ENCODE measurements around the gene TAS2R30. TPM values are rescaled to one million over a fixed set of nuclear protein-coding genes. Genes with fewer than 3 reads are reported as not detected.

TAS2R30 gene
- total and polyA plus RNA-seq, 5 donors from 2014 or later, result 7.2 TPM; not detected in 4

DNA sequence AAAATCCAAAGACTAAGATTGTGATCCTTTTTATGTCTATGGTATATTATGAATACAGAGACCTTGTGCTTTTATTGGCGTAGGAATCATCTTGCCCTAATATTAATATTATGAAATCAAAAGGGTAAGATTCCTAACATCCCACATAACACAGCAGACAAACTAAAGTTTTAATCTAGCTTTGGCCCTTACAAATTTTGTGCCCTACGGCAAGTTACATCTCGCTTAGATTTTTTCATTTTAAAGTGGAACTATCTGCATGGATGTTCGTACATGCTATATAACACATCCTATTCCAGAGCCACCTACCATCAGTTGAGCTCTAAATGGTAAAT lies 36.3 kb upstream of the TAS2R30 start:
- peak overlapping the region; percentile 99 for H3K4me3 ChIP-seq (ENCODE audit: low read depth, low read length)

GRCh38 chr12:11166300-11166699 lies 31.9 kb upstream of the TAS2R30 start:
- H3K9me3 Mint-ChIP-seq, result no peaks in the 10 kb centered on the region
- H3K4me1 Mint-ChIP-seq, result peaks cover 46 to 90% (median 65%) of the 10 kb centered on the region in 4 donors
- peak overlapping the region in 1 of 3 donors; percentile 15 for H3K27ac Mint-ChIP-seq
- Histone ChIP-seq H3K4me3 (ENCODE audit: low read depth, low read length) (no peak overlapping the region), H3K4me1 (ENCODE audit: control insufficient read depth, insufficient read depth, low read length, poor library complexity, severe bottlenecking) (peaks cover 26% of the 10 kb centered on the region), H3K27ac (ENCODE audit: insufficient read depth, low read length, poor library complexity, severe bottlenecking) (no peak overlapping the region), H3K36me3 (ENCODE audit: control insufficient read depth, insufficient read depth, low read length) (peaks cover 21% of the 10 kb centered on the region), H3K27me3 (ENCODE audit: control insufficient read depth, insufficient read depth, low read length) (no peaks in the 10 kb centered on the region), H3K9me3 (ENCODE audit: control insufficient read depth in 2 of 2, low read length in 2 of 2) (no peaks in the 10 kb centered on the region)
- H3K27me3 Mint-ChIP-seq, result no peaks in the 10 kb centered on the region
- no peak for DNase-seq
- H3K36me3 Mint-ChIP-seq, result peaks cover 42% of the 10 kb centered on the region
- ATAC-seq (ENCODE audit: low read depth in 2 of 2), result no peak
- peak overlapping the region in 1 of 4 donors; percentile 11 for H3K4me3 Mint-ChIP-seq

More for the DNA sequence above, 36.3 kb upstream of the TAS2R30 start:
- H3K36me3 Mint-ChIP-seq, result peaks cover 31% of the 10 kb centered on the region
- DNase-seq (no peak), ATAC-seq (ENCODE audit: low read depth in 2 of 2) (no peak)
- H3K4me1 ChIP-seq (ENCODE audit: control insufficient read depth, insufficient read depth, low read length, poor library complexity, severe bottlenecking), result peaks cover 36% of the 10 kb centered on the region
- H3K9me3 ChIP-seq (ENCODE audit: control insufficient read depth in 2 of 2, low read length in 2 of 2), result no peaks in the 10 kb centered on the region
- H3K27me3 ChIP-seq (ENCODE audit: control insufficient read depth, insufficient read depth, low read length), result no peaks in the 10 kb centered on the region
- H3K27ac Mint-ChIP-seq, result peak overlapping the region; percentile 57 to 100 (median 98)
- peak overlapping the region; percentile 81 for H3K27ac ChIP-seq (ENCODE audit: insufficient read depth, low read length, poor library complexity, severe bottlenecking)
- H3K4me3 Mint-ChIP-seq, result peak overlapping the region; percentile 93 to 99 (median 98)
- H3K36me3 ChIP-seq (ENCODE audit: control insufficient read depth, insufficient read depth, low read length), result peaks cover 13% of the 10 kb centered on the region
- no peaks in the 10 kb centered on the region for H3K27me3 Mint-ChIP-seq
- no peaks in the 10 kb centered on the region for H3K9me3 Mint-ChIP-seq
- peaks cover 42 to 82% (median 61%) of the 10 kb centered on the region in 4 donors for H3K4me1 Mint-ChIP-seq

DNA sequence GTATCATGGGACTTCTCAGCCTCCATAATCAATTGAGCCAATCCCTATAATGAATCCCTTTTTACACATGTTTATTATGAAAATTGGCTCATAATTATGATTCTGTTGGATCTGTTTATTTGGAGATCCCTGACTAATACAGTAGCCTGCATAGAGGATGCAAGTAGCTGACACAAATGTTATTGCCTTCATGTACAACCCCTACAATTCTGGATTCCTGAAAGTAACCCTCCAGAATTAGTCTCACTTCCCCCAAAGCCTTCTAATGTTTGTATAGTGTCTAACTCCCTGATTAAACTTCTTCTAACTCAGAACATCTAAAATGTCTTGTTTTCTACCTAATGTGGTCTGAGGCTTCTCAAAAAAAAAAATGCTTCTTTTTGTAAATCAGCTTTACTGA lies 29.9 kb upstream of the TAS2R30 start:
- no peaks in the 10 kb centered on the region for H3K9me3 ChIP-seq (ENCODE audit: control insufficient read depth in 2 of 2, low read length in 2 of 2)
- H3K4me1 ChIP-seq (ENCODE audit: control insufficient read depth, insufficient read depth, low read length, poor library complexity, severe bottlenecking), result peaks cover 15% of the 10 kb centered on the region
- no peak overlapping the region for H3K27ac Mint-ChIP-seq
- H3K27me3 ChIP-seq (ENCODE audit: control insufficient read depth, insufficient read depth, low read length), result no peaks in the 10 kb centered on the region
- H3K9me3 Mint-ChIP-seq, result peaks cover 0 to 2% (median 0%) of the 10 kb centered on the region in 7 donors
- peak overlapping the region in 2 of 4 donors; percentile 13 to 37 for H3K4me3 Mint-ChIP-seq
- no peaks in the 10 kb centered on the region for H3K27me3 Mint-ChIP-seq
- H3K27ac ChIP-seq (ENCODE audit: insufficient read depth, low read length, poor library complexity, severe bottlenecking), result no peak overlapping the region
- DNase-seq, result no peak
- H3K4me3 ChIP-seq (ENCODE audit: low read depth, low read length), result no peak overlapping the region
- peaks cover 37 to 91% (median 59%) of the 10 kb centered on the region in 4 donors for H3K4me1 Mint-ChIP-seq
- H3K36me3 ChIP-seq (ENCODE audit: control insufficient read depth, insufficient read depth, low read length), result peaks cover 31% of the 10 kb centered on the region
- H3K36me3 Mint-ChIP-seq, result peaks cover 43% of the 10 kb centered on the region
- no peak for ATAC-seq (ENCODE audit: low read depth in 2 of 2)

DNA sequence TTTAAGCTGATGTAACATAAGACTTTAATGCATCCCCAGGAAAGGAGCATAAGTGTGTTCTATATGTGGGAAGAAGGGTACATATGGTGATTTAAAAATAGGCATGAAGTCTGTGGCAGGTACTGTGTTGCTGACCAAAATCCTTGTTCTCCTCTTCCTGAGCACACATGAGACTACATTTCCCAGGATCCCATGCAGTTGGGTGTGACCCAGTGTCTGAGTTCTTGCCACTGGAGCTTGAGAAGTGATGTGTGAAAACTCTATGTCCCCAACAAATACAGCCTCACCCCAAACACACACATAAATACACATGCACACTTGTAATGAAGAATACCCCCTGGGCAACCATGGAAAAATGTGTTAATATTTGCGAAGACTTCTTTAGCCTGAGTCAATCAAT lies 28.1 kb upstream of the TAS2R30 start:
- H3K36me3 ChIP-seq (ENCODE audit: control insufficient read depth, insufficient read depth, low read length), result peaks cover 29% of the 10 kb centered on the region
- Mint-ChIP-seq H3K9me3 (peaks cover 0 to 2% (median 0%) of the 10 kb centered on the region in 7 donors), H3K36me3 (peaks cover 38% of the 10 kb centered on the region), H3K4me3 (no peak overlapping the region), H3K4me1 (peaks cover 27 to 87% (median 57%) of the 10 kb centered on the region in 4 donors), H3K27ac (no peak overlapping the region), H3K27me3 (no peaks in the 10 kb centered on the region)
- H3K9me3 ChIP-seq (ENCODE audit: control insufficient read depth in 2 of 2, low read length in 2 of 2), result no peaks in the 10 kb centered on the region
- ATAC-seq (ENCODE audit: low read depth in 2 of 2), result no peak
- peaks cover 4% of the 10 kb centered on the region for H3K4me1 ChIP-seq (ENCODE audit: control insufficient read depth, insufficient read depth, low read length, poor library complexity, severe bottlenecking)
- H3K27me3 ChIP-seq (ENCODE audit: control insufficient read depth, insufficient read depth, low read length), result no peaks in the 10 kb centered on the region
- H3K27ac ChIP-seq (ENCODE audit: insufficient read depth, low read length, poor library complexity, severe bottlenecking), result no peak overlapping the region
- DNase-seq, result peak in 1 of 3 donors; percentile 13
- H3K4me3 ChIP-seq (ENCODE audit: low read depth, low read length), result no peak overlapping the region

DNA sequence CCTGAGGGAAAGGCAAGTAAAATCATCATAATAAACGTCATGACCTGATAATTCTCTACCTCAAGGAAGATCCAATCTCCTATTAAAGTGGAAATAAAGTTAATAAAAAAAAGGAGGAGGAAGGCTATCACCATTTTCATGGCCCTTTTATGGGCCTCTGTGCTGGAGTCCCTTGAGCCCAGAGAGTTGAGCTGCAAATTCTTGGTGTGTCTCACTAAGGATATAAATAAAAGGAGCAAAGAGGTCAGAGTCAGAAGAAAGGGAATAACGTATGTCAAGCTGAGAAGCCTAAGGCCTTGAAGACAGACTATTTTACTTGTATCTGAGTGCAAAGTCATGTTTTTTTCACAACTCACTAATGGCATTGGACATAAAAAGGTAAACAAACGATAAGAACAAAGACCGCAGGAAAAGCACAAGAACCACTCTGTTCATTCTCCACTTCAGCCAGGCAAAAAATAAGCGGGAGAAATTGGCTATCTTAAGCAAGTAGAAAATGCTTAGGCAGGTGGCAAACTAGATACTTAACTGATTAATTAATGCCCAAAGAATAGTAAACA lies 24.5 kb upstream of the TAS2R30 start:
- Histone ChIP-seq H3K4me3 (ENCODE audit: low read depth, low read length) (no peak overlapping the region), H3K27me3 (ENCODE audit: control insufficient read depth, insufficient read depth, low read length) (no peaks in the 10 kb centered on the region), H3K9me3 (ENCODE audit: control insufficient read depth in 2 of 2, low read length in 2 of 2) (peaks cover 3 to 9% of the 10 kb centered on the region in 2 experiments), H3K27ac (ENCODE audit: insufficient read depth, low read length, poor library complexity, severe bottlenecking) (no peak overlapping the region), H3K4me1 (ENCODE audit: control insufficient read depth, insufficient read depth, low read length, poor library complexity, severe bottlenecking) (peaks cover 4% of the 10 kb centered on the region), H3K36me3 (ENCODE audit: control insufficient read depth, insufficient read depth, low read length) (peaks cover 13% of the 10 kb centered on the region)
- Mint-ChIP-seq H3K36me3 (peaks cover 42% of the 10 kb centered on the region), H3K27me3 (no peaks in the 10 kb centered on the region), H3K4me1 (peaks cover 30 to 66% (median 39%) of the 10 kb centered on the region in 4 donors), H3K27ac (peak overlapping the region in 1 of 3 donors; percentile 4), H3K9me3 (peaks cover 0 to 12% (median 3%) of the 10 kb centered on the region in 7 donors), H3K4me3 (no peak overlapping the region)
- ATAC-seq (ENCODE audit: low read depth in 2 of 2) (no peak), DNase-seq (no peak)

DNA sequence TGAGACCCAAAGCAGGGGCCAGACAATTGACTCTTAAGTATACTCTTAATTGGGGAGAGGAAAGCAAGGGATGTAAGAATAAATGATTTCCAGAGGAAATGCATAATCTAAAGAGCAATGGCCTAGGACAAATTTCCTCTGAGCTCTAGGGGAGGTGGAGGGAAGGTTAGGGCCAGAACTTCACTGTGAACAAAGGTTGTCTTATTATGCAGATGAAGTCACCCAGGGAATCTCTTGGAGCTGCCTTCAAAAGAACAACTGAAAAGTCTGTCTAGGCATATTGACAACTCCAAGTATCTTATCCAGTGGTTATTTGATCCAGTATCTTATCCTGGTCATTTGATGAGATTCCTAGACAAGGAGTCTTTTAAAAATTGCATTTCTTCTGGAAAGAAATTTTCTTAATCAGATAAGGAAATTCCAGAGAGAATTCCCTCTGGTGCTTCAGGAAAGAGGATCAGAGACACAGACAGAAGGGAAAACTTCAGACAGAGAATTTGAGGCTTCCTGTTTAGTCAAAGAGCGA lies 20.0 kb upstream of the TAS2R30 start:
- Histone ChIP-seq H3K4me3 (ENCODE audit: low read depth, low read length) (no peak overlapping the region), H3K36me3 (ENCODE audit: control insufficient read depth, insufficient read depth, low read length) (peaks cover 4% of the 10 kb centered on the region), H3K27me3 (ENCODE audit: control insufficient read depth, insufficient read depth, low read length) (no peaks in the 10 kb centered on the region), H3K9me3 (ENCODE audit: control insufficient read depth in 2 of 2, low read length in 2 of 2) (peaks cover 3 to 10% of the 10 kb centered on the region in 2 experiments), H3K27ac (ENCODE audit: insufficient read depth, low read length, poor library complexity, severe bottlenecking) (no peak overlapping the region), H3K4me1 (ENCODE audit: control insufficient read depth, insufficient read depth, low read length, poor library complexity, severe bottlenecking) (no peaks in the 10 kb centered on the region)
- peaks cover 35% of the 10 kb centered on the region for H3K36me3 Mint-ChIP-seq
- ATAC-seq (ENCODE audit: low read depth in 2 of 2), result no peak
- no peak overlapping the region for H3K4me3 Mint-ChIP-seq
- H3K27ac Mint-ChIP-seq, result no peak overlapping the region
- no peaks in the 10 kb centered on the region for H3K27me3 Mint-ChIP-seq
- peaks cover 17 to 33% (median 31%) of the 10 kb centered on the region in 4 donors for H3K4me1 Mint-ChIP-seq
- H3K9me3 Mint-ChIP-seq, result peaks cover 0 to 16% (median 3%) of the 10 kb centered on the region in 7 donors
- no peak for DNase-seq

GRCh38 chr12:11152725-11153124 lies 18.3 kb upstream of the TAS2R30 start:
- Histone ChIP-seq H3K27ac (ENCODE audit: insufficient read depth, low read length, poor library complexity, severe bottlenecking) (no peak overlapping the region), H3K36me3 (ENCODE audit: control insufficient read depth, insufficient read depth, low read length) (no peaks in the 10 kb centered on the region), H3K27me3 (ENCODE audit: control insufficient read depth, insufficient read depth, low read length) (no peaks in the 10 kb centered on the region), H3K4me1 (ENCODE audit: control insufficient read depth, insufficient read depth, low read length, poor library complexity, severe bottlenecking) (no peaks in the 10 kb centered on the region), H3K9me3 (ENCODE audit: control insufficient read depth in 2 of 2, low read length in 2 of 2) (peaks cover 3 to 10% of the 10 kb centered on the region in 2 experiments), H3K4me3 (ENCODE audit: low read depth, low read length) (no peak overlapping the region)
- no peaks in the 10 kb centered on the region for H3K27me3 Mint-ChIP-seq
- no peak for ATAC-seq (ENCODE audit: low read depth in 2 of 2)
- H3K4me1 Mint-ChIP-seq, result peaks cover 6 to 33% (median 19%) of the 10 kb centered on the region in 4 donors
- no peak overlapping the region for H3K4me3 Mint-ChIP-seq
- no peak overlapping the region for H3K27ac Mint-ChIP-seq
- H3K9me3 Mint-ChIP-seq, result peaks cover 0 to 16% (median 3%) of the 10 kb centered on the region in 7 donors
- DNase-seq, result no peak
- peaks cover 31% of the 10 kb centered on the region for H3K36me3 Mint-ChIP-seq

GRCh38 chr12:11150832-11151231 lies 16.4 kb upstream of the TAS2R30 start:
- Mint-ChIP-seq H3K36me3 (peaks cover 24% of the 10 kb centered on the region), H3K9me3 (peaks cover 0 to 11% (median 3%) of the 10 kb centered on the region in 7 donors), H3K27me3 (no peaks in the 10 kb centered on the region), H3K27ac (no peak overlapping the region), H3K4me1 (peaks cover 4 to 36% (median 16%) of the 10 kb centered on the region in 4 donors), H3K4me3 (no peak overlapping the region)
- H3K9me3 ChIP-seq (ENCODE audit: control insufficient read depth in 2 of 2, low read length in 2 of 2), result peaks cover 6% of the 10 kb centered on the region in 2 experiments
- no peak overlapping the region for H3K4me3 ChIP-seq (ENCODE audit: low read depth, low read length)
- no peaks in the 10 kb centered on the region for H3K27me3 ChIP-seq (ENCODE audit: control insufficient read depth, insufficient read depth, low read length)
- ATAC-seq (ENCODE audit: low read depth in 2 of 2) (no peak), DNase-seq (no peak)
- H3K27ac ChIP-seq (ENCODE audit: insufficient read depth, low read length, poor library complexity, severe bottlenecking), result no peak overlapping the region
- no peaks in the 10 kb centered on the region for H3K4me1 ChIP-seq (ENCODE audit: control insufficient read depth, insufficient read depth, low read length, poor library complexity, severe bottlenecking)
- H3K36me3 ChIP-seq (ENCODE audit: control insufficient read depth, insufficient read depth, low read length), result no peaks in the 10 kb centered on the region

Data from CD4-positive, CD25-positive, alpha-beta regulatory T cell (primary cell).